DOHH2 (cell line): ENCODE data around the gene GUCY1A1.

Source experiments
- CTCF ChIP-seq: fragments of 200-600 bp; sonication (generic); IDR thresholded peaks from one replicate; pipeline ENCODE4 v1.5.1; 2014; ENCODE audit warnings: antibody characterized with exemption, mild to moderate bottlenecking, low read depth, low read length; ENCODE audit not compliant: poor library complexity, severe bottlenecking
- EZH2phosphoT487 ChIP-seq: fragments of 200-600 bp; sonication (generic); IDR thresholded peaks from 2 replicates; pipeline ENCODE4 v1.6.1; 2017; ENCODE audit warnings: borderline replicate concordance, mild to moderate bottlenecking, antibody characterized with exemption, low read length, moderate library complexity, mixed read lengths

DNA sequence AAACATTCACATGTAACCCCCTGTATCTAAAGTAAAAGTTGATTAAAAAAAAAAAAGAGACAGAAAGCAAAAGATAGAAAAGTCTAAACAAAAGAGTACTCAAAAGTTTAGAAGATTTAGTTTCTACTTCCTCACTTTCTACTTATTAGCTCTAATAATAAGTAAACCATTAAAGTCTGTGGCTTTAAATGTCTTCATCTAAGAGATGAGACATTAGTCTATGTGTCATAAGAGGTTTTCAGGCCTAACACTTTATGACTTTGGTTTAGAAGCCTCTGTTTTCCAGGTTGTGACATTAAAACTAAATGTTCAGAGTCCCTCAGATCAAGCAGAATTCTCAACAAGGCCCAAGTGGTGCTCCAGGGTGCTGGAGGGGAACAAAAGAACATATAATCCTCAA is 42.2 kb upstream of the GUCY1A1 start:
- TF ChIP-seq CTCF (no peak), EZH2phosphoT487 (no peak)
